ENCODE data around the gene SCAMP1. TPM values are rescaled to one million over a fixed set of nuclear protein-coding genes. Genes with fewer than 3 reads are reported as not detected.

Gene SCAMP1
- total and polyA plus RNA-seq, 10 donors = 3.7 to 28.2 (median 21.7) TPM

GRCh38 chr5:78509884-78510769 is 149.7 kb downstream of the SCAMP1 start:
- peaks cover 9 to 47% (median 28%) of the 10 kb centered on the region in 6 donors for H3K4me1 ChIP-seq
- intact Hi-C loops (cut with DNase I; ENCODE audit: low total_unique reads) = no loop called here
- H3K27ac ChIP-seq = peak overlapping the region in 3 of 8 donors; percentile 13 to 68 (median 52)
- peak overlapping the region; percentile 31 to 70 (median 48) for H3K4me3 ChIP-seq
- 14 to 26% (median 18%) methylated on average over 37 to 61 of the region's 61 CpGs for WGBS, 5 donors
- DNase-seq = peak; percentile 94
- peaks cover 0 to 17% (median 0%) of the 10 kb centered on the region in 7 donors for H3K27me3 ChIP-seq (replicated peaks in 1 of 7)
- TF ChIP-seq POLR2AphosphoS5 (IDR thresholded peaks at IDR 0.05) = peak in 2 of 3 donors; percentile 56 to 72
- peak in 2 of 11 experiments; percentile 9 to 10 for TF ChIP-seq CTCF (IDR thresholded peaks at IDR 0.05 in 8 of 11, conservative IDR thresholded peaks at IDR 0.05 in 3 of 11)
- no peak for TF ChIP-seq POLR2A (IDR thresholded peaks at IDR 0.05)
- H3K9me3 ChIP-seq = no peaks in the 10 kb centered on the region
- no peaks in the 10 kb centered on the region for H3K36me3 ChIP-seq

- intact Hi-C loops (cut with DNase I; ENCODE audit: low total_unique reads) = no loop called here
- Histone ChIP-seq H3K27me3 (replicated peaks in 1 of 7) (peaks cover 0 to 17% (median 0%) of the 10 kb centered on the region in 7 donors), H3K27ac (peak overlapping the region in 3 of 8 donors; percentile 17 to 68 (median 21)), H3K4me1 (peaks cover 9 to 46% (median 28%) of the 10 kb centered on the region in 6 donors), H3K4me3 (no peak overlapping the region), H3K9me3 (no peaks in the 10 kb centered on the region), H3K36me3 (no peaks in the 10 kb centered on the region)
- 62 to 78% (median 68%) methylated on average over 9 to 10 of the region's 10 CpGs for WGBS, 5 donors
- no peak for TF ChIP-seq CTCF (IDR thresholded peaks at IDR 0.05 in 8 of 11, conservative IDR thresholded peaks at IDR 0.05 in 3 of 11)
- no peak for TF ChIP-seq POLR2AphosphoS5 (IDR thresholded peaks at IDR 0.05)
- TF ChIP-seq POLR2A (IDR thresholded peaks at IDR 0.05) = no peak
- no peak for DNase-seq
Observed at GRCh38 chr5:78511121-78511906, 150.9 kb downstream of the SCAMP1 start.

GRCh38 chr5:78512435-78512834 is 152.0 kb downstream of the SCAMP1 start:
- intact Hi-C loops (cut with DNase I; ENCODE audit: low total_unique reads) = no loop called here
- 85 to 94% (median 91%) methylated on average over 3 of the region's 3 CpGs for WGBS, 5 donors
- Histone ChIP-seq H3K4me3 (no peak overlapping the region), H3K27me3 (replicated peaks in 1 of 7) (peaks cover 0 to 17% (median 0%) of the 10 kb centered on the region in 7 donors), H3K36me3 (no peaks in the 10 kb centered on the region), H3K4me1 (peaks cover 9 to 46% (median 28%) of the 10 kb centered on the region in 6 donors), H3K9me3 (no peaks in the 10 kb centered on the region), H3K27ac (no peak overlapping the region)
- TF ChIP-seq POLR2AphosphoS5 (IDR thresholded peaks at IDR 0.05) (no peak), POLR2A (IDR thresholded peaks at IDR 0.05) (no peak), CTCF (IDR thresholded peaks at IDR 0.05 in 8 of 11, conservative IDR thresholded peaks at IDR 0.05 in 3 of 11) (no peak)
- DNase-seq = no peak

Data from spleen (tissue), 11 donors.